Skin epidermis (tissue), 12 donors: ENCODE measurements around the gene AFF1.

Experiments
- H3K27ac ChIP-seq, 21 experiments: fragments of 200-600 bp; sonication (generic) in 11 of 21; one replicate each; pipeline ENCODE4 v1.5.0; 2020; ENCODE audit warnings: mild to moderate bottlenecking in 3 of 21, inconsistent platforms in 2 of 21, moderate library complexity in 2 of 21
- H3K4me3 ChIP-seq, 7 experiments: fragments of 200-600 bp; sonication (generic) in 2 of 7; one replicate each; pipeline ENCODE4 v1.5.0; 2020; ENCODE audit warnings: inconsistent platforms in 2 of 7, mild to moderate bottlenecking in 2 of 7, moderate library complexity in 1 of 7

AFF1 gene

DNA sequence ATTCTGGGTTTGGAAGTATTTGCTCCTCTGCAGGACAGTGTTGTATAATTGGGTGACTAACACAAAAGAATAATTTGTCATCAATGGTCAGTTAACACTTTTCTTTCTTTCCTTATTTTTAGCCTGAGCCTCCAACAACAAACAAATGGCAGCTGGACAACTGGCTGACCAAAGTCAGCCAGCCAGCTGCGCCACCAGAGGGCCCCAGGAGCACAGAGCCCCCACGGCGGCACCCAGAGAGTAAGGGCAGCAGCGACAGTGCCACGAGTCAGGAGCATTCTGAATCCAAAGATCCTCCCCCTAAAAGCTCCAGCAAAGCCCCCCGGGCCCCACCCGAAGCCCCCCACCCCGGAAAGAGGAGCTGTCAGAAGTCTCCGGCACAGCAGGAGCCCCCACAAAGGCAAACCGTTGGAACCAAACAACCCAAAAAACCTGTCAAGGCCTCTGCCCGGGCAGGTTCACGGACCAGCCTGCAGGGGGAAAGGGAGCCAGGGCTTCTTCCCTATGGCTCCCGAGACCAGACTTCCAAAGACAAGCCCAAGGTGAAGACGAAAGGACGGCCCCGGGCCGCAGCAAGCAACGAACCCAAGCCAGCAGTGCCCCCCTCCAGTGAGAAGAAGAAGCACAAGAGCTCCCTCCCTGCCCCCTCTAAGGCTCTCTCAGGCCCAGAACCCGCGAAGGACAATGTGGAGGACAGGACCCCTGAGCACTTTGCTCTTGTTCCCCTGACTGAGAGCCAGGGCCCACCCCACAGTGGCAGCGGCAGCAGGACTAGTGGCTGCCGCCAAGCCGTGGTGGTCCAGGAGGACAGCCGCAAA is 179.6 kb downstream of the AFF1 start:
- H3K27ac ChIP-seq: peak overlapping the region in 1 of 21 experiments; percentile 19
- no peak overlapping the region for H3K4me3 ChIP-seq

DNA sequence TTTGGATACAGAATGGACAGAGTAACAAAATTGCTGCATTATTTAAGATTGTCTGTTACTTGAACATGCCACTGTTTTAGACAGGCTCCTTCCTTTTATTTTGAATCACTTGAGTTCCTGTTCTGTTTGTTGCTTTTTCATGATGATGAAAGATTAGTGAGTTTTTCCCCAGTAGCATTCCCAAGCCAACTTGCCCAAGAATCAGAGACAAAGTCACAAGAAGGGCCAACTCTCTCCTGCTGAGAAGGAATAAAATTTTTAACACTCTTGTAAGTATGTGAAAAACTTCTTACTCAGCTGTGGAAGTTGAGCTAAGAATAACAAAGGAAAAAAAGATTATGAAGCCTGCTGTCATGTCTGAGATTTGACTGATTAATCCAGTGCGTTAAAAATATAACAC is 181.4 kb downstream of the AFF1 start:
- Histone ChIP-seq H3K27ac (no peak overlapping the region), H3K4me3 (no peak overlapping the region)

DNA sequence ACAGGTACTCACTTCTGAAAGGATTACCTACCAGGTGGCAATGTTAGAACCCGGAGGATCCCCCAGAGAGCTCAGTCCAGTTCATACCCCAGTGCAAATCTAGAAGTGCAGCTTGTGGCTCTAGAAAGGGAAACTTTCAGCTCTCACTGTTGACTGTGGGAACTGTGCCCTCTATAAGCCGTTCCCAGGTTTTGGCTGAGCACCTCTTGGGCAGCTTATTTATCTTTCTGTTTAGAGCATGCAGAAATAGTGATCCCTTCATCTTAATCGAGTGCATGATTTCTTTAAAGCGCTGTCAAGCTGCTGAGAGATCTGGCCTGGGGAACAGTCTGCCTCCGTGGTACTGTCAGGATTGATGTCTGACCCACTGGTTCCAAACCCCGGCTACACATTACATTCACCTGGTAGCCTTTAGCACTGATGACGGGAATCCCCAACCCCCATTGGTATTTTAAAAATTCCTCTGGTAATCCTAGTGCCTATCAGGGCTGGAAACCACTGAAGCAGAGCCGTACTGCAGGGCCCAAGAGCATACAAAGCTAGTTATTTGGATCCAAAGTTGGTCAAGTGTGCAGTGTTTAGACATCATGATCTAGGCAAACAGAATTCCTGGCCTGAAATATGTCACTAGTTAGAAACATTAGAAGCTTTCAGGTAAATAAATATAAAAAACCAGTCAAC is 182.4 kb downstream of the AFF1 start:
- H3K4me3 ChIP-seq: no peak overlapping the region
- H3K27ac ChIP-seq: peak overlapping the region in 1 of 21 experiments; percentile 27

DNA sequence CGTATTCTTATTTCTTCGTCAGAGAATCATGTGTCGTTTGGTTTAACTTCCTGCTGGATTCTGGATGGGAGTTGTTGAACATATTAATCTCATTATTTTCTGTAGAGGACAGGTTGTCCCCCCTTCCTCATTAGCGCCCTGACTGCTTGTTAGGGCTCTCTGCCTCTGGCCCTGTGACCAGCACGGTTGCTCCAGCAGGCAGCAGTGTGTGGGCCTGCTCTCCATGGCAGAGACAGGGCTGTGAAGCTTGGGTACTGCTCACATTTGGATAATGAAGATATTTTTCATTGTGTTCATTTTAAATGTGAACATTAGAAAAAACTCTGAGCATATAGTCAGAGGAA is 182.9 kb downstream of the AFF1 start:
- no peak overlapping the region for H3K4me3 ChIP-seq
- H3K27ac ChIP-seq: no peak overlapping the region

DNA sequence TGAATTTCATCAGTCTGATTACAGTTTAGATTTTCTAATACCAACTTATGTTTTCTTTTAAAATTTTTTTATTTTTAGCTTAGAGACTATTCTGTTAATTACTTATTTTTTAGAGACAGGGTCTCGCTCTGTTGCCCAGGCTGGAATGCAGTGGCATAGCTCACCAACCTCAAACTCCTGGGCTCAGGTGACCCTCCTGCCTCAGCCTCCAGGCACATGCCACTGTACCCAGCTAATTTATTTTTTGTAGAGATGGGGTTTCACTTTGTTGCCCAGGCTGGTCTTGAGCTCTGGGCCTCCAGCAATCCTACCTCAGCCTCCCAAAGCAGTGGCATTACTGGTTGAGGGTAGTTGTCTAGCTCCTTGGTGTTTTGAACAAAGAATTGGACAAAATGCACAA is 183.6 kb downstream of the AFF1 start:
- peak overlapping the region in 5 of 21 experiments; percentile 14 to 77 (median 23) for H3K27ac ChIP-seq
- H3K4me3 ChIP-seq: no peak overlapping the region

DNA sequence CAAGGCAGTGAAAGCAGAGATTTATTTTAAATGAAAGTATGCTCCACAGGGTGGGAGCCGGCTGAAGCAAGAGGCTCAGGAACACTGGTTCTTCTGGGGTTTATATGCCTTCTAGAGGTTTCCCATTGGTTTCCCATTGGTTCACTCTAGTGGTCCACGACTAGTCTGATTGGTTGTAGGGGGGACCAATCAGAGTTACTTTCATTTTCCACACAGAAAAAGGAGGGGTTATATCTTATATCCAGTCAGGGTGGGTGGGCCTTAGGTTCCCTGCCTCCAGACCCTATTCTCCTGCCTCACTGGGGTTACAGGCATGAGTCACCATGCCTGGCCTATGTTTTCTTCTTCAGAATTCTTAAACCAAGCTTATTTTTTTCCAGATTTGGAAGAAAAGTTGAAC is 184.0 kb downstream of the AFF1 start:
- H3K4me3 ChIP-seq: no peak overlapping the region
- peak overlapping the region in 9 of 21 experiments; percentile 5 to 80 (median 20) for H3K27ac ChIP-seq

DNA sequence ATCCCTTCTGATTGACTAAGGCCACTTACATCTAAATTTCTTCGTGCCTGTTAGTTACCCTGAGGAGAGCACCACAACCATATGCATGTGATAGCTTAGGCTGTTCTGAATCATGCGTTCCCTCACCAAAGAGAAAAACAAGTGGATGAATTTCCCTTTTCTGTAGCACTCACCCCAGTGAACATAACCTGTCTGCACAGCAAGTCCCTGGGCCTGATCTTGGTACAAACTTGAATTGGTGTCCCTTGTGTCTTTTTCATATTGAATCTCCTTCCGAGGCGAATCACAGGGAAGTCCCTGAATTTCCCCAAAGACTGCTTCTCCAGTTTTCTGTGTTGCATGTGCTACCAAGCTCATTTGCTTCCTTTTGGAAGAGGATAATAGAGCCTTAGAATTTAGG is 185.2 kb downstream of the AFF1 start:
- peak overlapping the region in 19 of 21 experiments; percentile 1 to 87 (median 67) for H3K27ac ChIP-seq
- H3K4me3 ChIP-seq: peak overlapping the region in 1 of 7 experiments; percentile 9

DNA sequence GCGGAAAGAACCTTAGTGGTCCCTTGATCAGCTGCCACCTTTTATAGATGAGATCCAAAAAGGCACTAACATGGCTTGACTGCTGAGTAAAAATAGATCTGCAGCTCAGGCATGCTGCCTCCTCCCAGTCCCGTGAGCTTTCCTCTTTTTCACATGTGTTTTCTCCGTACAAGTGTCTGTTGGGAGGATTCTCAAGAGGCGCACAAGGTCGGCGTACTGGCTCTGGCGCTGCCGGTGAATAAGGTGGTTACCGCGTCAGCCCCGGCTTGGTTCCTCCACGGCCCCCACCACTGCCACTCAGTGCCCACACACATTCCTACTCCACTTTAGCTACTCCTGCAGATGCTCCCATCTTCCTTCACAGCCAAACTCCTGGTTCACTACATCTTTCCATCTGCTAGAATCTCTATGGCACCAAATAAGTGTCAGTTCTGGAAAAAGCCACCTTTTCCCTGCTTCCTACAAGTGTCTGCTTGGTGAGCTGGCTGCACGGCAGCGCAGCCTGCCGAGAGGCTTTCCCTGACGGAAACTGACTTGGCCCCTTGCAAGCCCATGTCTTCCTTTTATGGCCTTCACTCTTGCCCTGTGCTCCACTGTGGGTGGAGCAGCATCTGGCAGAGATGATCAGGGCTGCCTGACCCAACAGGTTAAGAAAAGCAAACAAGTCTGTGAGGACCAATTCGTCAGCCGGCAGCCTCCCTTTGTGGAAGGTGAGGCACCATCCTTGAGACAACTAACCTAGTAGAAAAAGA is 185.8 kb downstream of the AFF1 start:
- peak overlapping the region in 1 of 7 experiments; percentile 9 for H3K4me3 ChIP-seq
- peak overlapping the region in 20 of 21 experiments; percentile 34 to 87 (median 68) for H3K27ac ChIP-seq

DNA sequence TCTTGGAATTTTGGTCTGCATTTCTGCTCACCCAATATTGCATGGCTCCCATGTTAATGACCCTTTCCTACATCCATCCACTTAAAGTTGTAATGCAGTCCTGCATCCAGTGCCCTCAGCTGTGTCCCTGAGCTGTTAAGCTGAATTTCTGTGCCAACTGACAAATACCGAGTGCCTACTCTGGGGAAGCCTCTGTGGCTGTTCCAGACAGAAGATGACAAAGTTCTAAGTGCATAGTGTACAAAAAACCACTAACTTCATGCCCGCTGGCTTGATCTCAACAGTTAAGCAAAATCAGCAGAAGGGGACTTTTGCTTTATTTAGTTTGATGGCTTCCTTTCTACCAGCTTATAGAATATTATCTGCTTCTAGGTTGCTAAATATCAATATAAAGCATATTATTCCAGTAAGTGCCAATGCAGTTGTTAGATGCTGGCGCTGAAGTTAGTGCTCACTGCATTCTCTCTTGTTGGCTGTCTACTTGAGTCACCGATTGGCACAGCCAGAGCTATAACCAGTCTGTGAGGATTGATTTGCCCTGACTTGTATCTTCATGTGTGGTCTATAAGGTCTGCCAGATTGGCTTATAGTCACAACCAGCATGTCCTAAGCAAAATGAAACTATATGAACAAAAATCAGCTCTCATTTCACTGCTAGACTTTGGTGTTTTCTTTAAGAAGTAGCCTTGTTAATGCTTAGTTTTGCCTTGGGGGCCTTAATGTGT is 186.7 kb downstream of the AFF1 start:
- Histone ChIP-seq H3K4me3 (peak overlapping the region in 1 of 7 experiments; percentile 30), H3K27ac (peak overlapping the region in 20 of 21 experiments; percentile 17 to 87 (median 68))

DNA sequence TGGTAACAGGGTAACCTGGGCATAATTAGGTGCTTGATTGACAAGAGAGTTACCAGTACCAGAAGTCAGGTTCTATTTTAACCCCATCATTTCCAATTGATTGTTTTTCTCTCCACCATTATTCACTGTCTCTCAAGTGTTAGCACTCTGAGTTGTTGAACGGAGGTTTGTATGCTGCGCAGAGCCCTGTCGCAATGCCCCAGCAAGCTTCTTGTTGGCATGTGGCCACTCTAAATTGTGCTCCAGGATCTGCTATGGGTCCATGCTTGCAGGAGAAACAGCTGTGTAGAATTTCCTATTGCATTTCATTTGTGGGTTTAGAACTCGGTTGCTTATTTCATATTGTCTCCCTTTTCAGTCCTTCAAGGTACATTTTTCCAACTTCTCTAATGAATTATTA is 187.4 kb downstream of the AFF1 start:
- Histone ChIP-seq H3K4me3 (peak overlapping the region in 1 of 7 experiments; percentile 30), H3K27ac (peak overlapping the region in 18 of 21 experiments; percentile 20 to 87 (median 70))

DNA sequence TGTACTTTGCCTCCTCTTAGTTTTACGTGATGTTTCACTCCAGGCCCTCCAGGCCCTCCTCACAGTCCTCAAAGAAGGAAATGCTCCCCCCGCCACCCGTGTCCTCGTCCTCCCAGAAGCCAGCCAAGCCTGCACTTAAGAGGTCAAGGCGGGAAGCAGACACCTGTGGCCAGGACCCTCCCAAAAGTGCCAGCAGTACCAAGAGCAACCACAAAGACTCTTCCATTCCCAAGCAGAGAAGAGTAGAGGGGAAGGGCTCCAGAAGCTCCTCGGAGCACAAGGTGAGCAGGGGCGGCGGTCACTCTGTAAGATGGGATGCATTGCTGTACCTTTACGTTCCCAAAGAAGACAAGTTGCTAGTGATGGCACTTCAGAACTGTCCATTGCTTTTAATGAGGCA is 191.2 kb downstream of the AFF1 start:
- Histone ChIP-seq H3K4me3 (no peak overlapping the region), H3K27ac (no peak overlapping the region)

DNA sequence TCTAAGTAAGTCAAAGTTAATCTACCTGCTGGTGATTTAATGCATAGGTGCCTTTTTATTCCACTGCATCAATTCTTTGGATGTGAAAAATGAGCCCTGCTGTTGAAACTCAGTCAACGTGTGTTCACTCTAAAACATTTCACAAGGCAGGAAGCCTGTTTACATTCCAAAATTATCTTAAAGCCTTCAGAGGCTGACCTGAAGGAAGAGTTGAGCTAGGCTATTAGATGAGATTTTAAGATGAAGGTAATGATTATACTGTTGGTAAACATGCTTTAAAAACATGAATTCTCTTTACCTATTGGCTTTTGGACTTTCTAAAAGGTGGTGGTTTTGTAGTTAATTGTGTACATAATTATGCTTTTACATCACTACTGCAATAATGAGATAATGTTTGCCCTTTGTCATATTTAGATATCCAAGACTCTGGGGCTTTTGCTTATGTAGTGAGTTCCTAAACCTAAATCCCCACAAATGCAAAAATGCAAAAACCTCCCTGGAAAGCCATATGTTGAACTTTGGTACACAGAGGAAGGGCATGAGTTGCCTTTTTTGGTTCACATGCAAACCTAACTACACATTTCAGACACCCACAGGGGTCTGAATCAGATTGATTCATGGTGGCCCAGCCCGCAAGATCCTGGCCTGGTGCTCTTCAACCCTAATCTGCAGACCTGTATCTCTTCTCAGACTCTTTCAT is 193.3 kb downstream of the AFF1 start:
- Histone ChIP-seq H3K27ac (no peak overlapping the region), H3K4me3 (no peak overlapping the region)

DNA sequence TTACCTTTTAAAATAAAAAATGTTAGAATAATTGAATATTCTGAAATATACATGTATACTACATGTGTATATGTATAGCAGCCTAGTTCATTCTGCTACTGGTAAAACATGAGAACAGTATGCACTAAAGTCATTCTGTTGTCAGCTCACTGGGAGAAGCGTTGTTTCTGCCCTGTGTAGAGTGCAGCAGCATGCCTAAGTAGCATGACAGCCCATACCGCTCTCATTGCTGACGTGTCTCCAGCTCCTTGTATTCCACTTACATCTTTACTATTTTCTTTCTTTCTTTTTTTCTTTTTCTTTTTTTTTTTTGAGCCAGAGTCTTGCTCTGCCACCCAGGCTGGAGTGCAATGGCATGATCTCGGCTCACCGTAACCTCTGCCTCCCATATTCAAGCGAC is 194.9 kb downstream of the AFF1 start:
- no peak overlapping the region for H3K27ac ChIP-seq
- H3K4me3 ChIP-seq: no peak overlapping the region

DNA sequence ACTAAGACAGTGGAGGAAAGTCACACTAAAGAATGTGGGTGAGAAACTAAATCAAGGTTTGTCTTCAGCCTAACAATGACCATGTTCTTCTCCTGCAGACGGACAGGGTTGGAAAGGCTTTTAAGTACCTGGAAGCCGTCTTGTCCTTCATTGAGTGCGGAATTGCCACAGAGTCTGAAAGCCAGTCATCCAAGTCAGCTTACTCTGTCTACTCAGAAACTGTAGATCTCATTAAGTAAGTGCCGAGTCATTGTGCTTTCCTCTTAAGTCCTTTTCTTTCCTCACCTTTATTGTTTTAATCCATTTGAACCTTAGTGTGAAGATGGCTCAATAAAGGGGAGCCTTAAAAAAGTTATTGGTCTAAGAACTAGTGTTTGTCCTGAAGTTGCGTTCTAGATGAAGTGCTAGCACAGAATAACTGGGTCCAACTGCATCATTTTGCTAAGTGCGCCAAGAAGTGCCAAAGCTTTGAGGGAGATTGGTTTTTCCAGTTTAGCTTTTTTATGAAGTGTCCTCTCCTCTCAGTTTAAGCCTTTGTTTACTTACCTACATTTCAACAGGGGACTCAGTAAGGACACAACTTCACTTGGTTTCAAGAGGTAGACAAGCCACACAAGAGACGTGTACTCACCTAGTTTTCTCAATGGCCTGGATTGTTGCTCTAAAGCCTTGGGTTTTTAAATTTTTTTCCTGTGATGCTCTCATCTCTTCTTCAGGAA is 196.3 kb downstream of the AFF1 start:
- Histone ChIP-seq H3K27ac (no peak overlapping the region), H3K4me3 (no peak overlapping the region)

DNA sequence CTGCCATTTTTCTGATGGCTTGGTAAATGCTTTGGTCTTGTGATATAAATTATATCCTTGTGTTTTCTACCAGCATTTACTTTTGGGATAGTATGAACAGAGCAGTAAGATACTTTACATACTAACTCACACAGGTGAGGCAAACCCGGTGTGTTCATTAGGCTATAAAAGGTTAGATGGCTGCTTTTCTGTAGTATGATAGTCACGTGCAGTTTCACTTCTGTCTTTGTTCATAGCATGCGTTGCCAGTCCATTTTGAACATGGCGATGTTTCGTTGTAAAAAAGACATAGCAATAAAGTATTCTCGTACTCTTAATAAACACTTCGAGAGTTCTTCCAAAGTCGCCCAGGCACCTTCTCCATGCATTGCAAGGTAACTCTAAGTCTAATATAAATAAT is 197.2 kb downstream of the AFF1 start:
- H3K27ac ChIP-seq: no peak overlapping the region
- no peak overlapping the region for H3K4me3 ChIP-seq

DNA sequence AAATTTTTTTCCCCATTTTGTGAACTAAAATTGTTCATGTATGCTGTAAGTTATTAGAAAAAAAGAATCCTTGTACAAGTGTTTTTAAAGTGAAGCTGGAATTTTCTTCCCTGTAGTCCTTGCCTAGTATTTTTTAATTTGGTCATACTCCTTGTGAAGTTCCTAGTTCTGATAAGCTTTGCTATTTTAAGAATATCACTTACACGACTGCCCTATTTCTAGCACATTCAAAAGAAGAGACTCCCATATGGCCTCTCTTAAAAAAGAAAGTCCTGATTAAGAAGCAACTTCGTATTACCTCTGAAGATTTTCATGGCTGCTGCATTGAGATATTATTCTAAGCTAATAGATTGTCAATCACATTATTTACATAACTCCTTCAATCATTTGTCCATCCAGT is 198.4 kb downstream of the AFF1 start:
- H3K27ac ChIP-seq: no peak overlapping the region
- H3K4me3 ChIP-seq: no peak overlapping the region

DNA sequence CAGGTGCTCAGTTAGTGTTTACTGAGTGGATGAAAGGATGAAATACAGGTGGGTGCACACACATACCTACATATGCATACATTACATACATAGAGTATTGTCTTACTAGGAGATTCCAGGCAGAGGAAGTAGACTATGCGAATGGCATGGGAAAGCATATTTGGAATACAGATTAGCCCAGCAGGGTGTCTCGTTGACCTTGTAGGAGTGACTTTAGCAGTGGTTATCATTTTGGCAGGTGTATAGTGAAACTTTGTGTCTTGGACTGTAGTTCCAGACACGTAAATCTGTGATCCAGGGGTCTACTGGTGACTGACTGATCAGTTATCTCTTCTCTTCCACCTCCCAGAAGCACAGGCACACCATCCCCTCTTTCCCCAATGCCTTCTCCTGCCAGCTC is 199.3 kb downstream of the AFF1 start:
- no peak overlapping the region for H3K4me3 ChIP-seq

DNA sequence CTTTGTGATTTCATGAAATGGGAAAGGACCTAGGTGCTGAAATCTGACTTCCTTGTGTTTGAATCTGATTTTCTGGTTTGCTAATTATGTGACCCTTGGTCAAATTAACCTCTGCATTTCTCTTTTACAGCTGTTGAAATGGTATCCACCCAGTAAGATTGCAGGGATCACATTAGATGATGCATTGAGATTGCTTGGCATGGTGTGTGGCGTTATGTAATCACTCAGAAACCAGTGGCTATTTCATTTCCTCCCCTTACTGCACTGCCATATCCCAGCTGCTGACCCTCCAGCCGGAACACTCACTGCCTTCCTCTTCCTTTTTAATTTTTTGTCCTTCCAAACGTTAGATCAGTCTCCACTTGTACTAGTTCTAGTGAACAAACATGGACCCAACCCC is 206.6 kb downstream of the AFF1 start:
- no peak overlapping the region for H3K4me3 ChIP-seq
- H3K27ac ChIP-seq: no peak overlapping the region

More for the DNA sequence above, 199.3 kb downstream of the AFF1 start:
- no peak overlapping the region for H3K27ac ChIP-seq

DNA sequence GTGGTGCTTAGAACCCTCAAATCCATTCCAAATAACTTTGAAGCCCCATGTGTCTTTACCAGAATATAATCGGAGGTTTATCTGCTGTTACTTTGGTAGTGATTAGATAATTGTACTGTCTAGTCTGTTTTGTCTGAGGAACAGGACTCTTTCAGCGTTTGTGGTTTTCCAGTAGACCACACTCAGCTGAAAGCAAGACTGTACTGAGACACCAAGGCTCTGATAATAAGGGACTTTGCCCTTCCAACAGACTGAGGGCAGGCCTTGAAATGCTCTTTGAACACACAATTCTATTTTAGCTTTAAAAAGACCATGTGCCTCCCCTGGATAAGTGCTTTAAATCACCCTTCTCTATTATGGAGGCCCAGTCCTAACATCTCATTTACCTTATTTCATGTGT is 209.5 kb downstream of the AFF1 start:
- Histone ChIP-seq H3K27ac (no peak overlapping the region), H3K4me3 (no peak overlapping the region)
